ENCODE measurements around the gene PCSK7. TPM values are rescaled to one million over a fixed set of nuclear protein-coding genes. Genes with fewer than 3 reads are reported as not detected.

The PCSK7 gene
- total and polyA plus RNA-seq, 2 of the 8 experiments (the other 6 are each of a cell fraction or from before 2014, with no cell fraction given) = 23.4 to 38.5 TPM

DNA sequence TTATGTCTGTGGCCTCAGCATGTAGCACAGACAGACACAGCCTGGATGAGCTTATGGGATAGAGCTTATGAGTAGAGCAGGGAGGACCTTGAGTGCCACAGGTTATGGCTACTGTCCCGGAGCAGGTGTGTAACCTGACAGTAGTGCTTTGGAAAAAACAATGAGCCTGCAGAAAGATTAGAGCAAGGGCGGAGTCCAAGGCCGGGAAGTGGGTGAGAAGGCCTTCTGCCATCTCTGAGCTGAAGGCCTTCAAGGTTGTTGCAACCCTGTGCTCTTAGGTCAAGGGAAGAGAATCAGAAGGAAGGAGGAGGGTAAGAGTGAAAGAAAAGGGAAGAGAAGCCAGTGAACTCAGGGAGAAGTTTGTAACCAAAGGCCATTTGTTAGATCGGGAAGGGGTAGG, 36.6 kb downstream of the PCSK7 start (continued):
- TF ChIP-seq, protein P1, sequence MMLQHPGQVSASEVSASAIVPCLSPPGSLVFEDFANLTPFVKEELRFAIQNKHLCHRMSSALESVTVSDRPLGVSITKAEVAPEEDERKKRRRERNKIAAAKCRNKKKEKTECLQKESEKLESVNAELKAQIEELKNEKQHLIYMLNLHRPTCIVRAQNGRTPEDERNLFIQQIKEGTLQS (IDR thresholded peaks at IDR 0.05; ENCODE audit: insufficient read depth, low read depth, low read length) = no peak
- no peak for TF ChIP-seq CHD2 (IDR thresholded peaks at IDR 0.05; ENCODE audit: low read length)
- no peak for TF ChIP-seq TBP (IDR thresholded peaks at IDR 0.05; ENCODE audit: low read depth, low read length)
- no peak for TF ChIP-seq RAD21 (IDR thresholded peaks at IDR 0.05 in 1 of 2, conservative IDR thresholded peaks at IDR 0.05 in 1 of 2; ENCODE audit: low read depth in 2 of 2, low read length in 2 of 2)
- no peak for TF ChIP-seq BCL11A (IDR thresholded peaks at IDR 0.05; ENCODE audit: low read depth in 2 of 2, low read length in 2 of 2)
- no peak for TF ChIP-seq JUN (IDR thresholded peaks at IDR 0.05; ENCODE audit: low read depth, low read length)
- no peak for TF ChIP-seq TEAD4 (IDR thresholded peaks at IDR 0.05; ENCODE audit: low read depth, low read length)
- no peak for TF ChIP-seq SIN3A (conservative IDR thresholded peaks at IDR 0.05 in 1 of 2, IDR thresholded peaks at IDR 0.05 in 1 of 2; ENCODE audit: low read depth in 1 of 2, low read length in 2 of 2)
- no peak for TF ChIP-seq KDM4A (IDR thresholded peaks at IDR 0.05; ENCODE audit: low read depth, low read length, severe bottlenecking)

Data from H1 (cell line).